Peyer's patch (tissue), 4 donors: Measurements from ENCODE around the gene ZBTB49. TPM values are rescaled to one million over a fixed set of nuclear protein-coding genes. Genes with fewer than 3 reads are reported as not detected.

Experiments used
- DNase-seq, 3 donors: peaks; one replicate each; pipeline ENCODE4 v3.0.0-alpha.2; 2017 to 2019
- H3K27ac ChIP-seq, 4 donors: fragments of 200-600 bp; sonication (generic); one replicate each; pipeline ENCODE4 v1.5.1; 2016 to 2019
- H3K27me3 ChIP-seq, 2 donors: fragments of 200-600 bp; sonication (generic); one replicate each; pipeline ENCODE4 v1.5.1; 2019
- H3K36me3 ChIP-seq, 3 donors: fragments of 200-600 bp; sonication (generic); one replicate each; pipeline ENCODE4 v1.5.1; 2016 to 2019
- H3K4me1 ChIP-seq, 4 donors: fragments of 200-600 bp; sonication (generic); one replicate each; pipeline ENCODE4 v1.5.1; 2016 to 2019
- H3K4me3 ChIP-seq, 4 donors: fragments of 200-600 bp; sonication (generic); 1 replicate in 3 of 4; 2 replicates in 1 of 4; pipeline ENCODE4 v1.5.1; 2016 to 2019; ENCODE audit warnings: mild to moderate bottlenecking in 1 of 4
- H3K9me3 ChIP-seq, 4 donors: fragments of 200-600 bp; sonication (generic); one replicate each; pipeline ENCODE4 v1.5.1; 2016 to 2019; ENCODE audit warnings: mild to moderate bottlenecking in 1 of 4
- CTCF ChIP-seq, 6 experiments: fragments of 450-650 bp in 4 of 6; fragments of 200-600 bp in 2 of 6; sonication (generic) in 1 of 6; IDR thresholded peaks; one replicate each; pipeline ENCODE4 v1.5.1; 2017 to 2019; ENCODE audit warnings: antibody characterized with exemption in 6 of 6, mild to moderate bottlenecking in 3 of 6, moderate library complexity in 1 of 6
- POLR2A ChIP-seq, 2 donors: fragments of 450-650 bp; IDR thresholded peaks; one replicate each; pipeline ENCODE4 v1.5.1; 2017; ENCODE audit warnings: antibody characterized with exemption in 2 of 2, mild to moderate bottlenecking in 2 of 2, moderate library complexity in 2 of 2
- total RNA-seq, 4 donors: library from RNA; depleted of rRNA; stranded (reverse); fragments of >200 nt; gene quantifications; one replicate each; pipeline ENCODE4 v1.1.0, GENCODE V29; 2016

ZBTB49 gene
- total RNA-seq, 4 donors from 2014 or later: 3.3 to 17.0 (median 11.7) TPM

DNA sequence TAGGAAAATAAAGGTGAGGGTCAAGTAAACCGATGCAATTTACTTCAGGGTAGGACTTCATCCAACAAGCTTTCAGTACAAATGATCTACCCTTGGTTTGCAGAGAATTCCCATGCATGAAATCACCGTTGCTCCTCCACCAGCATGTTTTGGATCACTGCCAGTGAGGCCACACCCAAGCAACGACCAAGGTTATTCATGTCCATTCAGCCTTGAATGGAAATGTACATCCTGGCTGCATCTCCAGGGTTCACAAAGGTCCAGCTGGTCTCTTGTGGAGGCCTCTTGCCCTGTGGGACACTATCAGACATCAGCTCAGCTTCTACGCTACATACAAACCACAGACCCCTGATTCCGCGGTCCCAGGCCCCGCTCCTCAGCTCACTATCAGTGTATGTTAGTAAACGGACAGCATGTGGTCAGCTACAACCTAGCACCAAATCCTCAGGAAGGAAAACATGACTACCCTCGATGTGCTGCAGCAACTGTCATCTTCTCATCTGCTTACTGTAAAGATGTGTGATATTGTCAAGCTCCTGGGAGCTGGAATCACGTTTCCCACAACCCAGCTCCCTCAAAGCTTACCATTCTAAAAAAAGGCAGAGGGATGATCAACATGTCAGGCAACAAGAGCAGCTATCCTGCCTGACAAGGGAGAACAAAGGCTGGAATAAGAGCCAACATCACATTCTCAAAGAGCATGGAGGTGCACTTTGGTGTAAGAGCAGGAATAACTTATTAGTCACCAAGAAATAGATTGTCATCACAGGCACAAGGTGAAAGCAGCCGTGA is 5.0 kb upstream of the ZBTB49 start:
- Histone ChIP-seq H3K27ac (no peak overlapping the region), H3K4me1 (peaks cover 0 to 12% (median 5%) of the 10 kb centered on the region in 4 donors), H3K27me3 (no peaks in the 10 kb centered on the region), H3K36me3 (peaks cover 0 to 29% (median 0%) of the 10 kb centered on the region in 3 donors), H3K4me3 (no peak overlapping the region), H3K9me3 (no peaks in the 10 kb centered on the region)
- peak; percentile 8 to 66 (median 62) for DNase-seq
- no peak for TF ChIP-seq POLR2A (IDR thresholded peaks at IDR 0.05)
- no peak for TF ChIP-seq CTCF (IDR thresholded peaks at IDR 0.05)

GRCh38 chr4:4288098-4288497 is 2.0 kb upstream of the ZBTB49 start:
- peaks cover 3 to 24% (median 9%) of the 10 kb centered on the region in 4 donors for H3K4me1 ChIP-seq
- no peak for TF ChIP-seq POLR2A (IDR thresholded peaks at IDR 0.05)
- TF ChIP-seq CTCF (IDR thresholded peaks at IDR 0.05): no peak
- DNase-seq: no peak
- H3K27ac ChIP-seq: no peak overlapping the region
- no peaks in the 10 kb centered on the region for H3K9me3 ChIP-seq
- H3K36me3 ChIP-seq: peaks cover 0 to 13% (median 0%) of the 10 kb centered on the region in 3 donors
- no peaks in the 10 kb centered on the region for H3K27me3 ChIP-seq
- H3K4me3 ChIP-seq: no peak overlapping the region

DNA sequence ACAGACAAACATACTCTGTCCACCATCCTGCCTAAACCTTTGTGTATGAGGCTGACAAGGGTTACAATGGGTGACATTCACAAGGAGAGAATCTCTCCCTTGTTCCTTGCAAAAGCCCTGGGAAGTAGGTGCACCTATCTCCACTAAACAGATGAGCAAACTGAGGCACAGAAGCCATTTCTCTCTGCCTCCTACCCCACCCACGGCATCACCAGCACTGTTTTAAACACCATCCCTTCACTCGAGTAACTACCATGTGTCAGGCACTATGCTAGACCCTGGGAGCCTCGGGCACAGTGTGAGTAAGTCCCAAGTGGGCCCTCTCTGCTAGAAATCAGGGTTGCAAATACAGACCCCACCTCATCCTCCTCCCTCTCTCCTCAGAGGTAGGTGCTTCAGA is 996 bp upstream of the ZBTB49 start:
- Histone ChIP-seq H3K36me3 (peaks cover 0 to 8% (median 0%) of the 10 kb centered on the region in 3 donors), H3K27ac (no peak overlapping the region), H3K4me3 (peak overlapping the region; percentile 70 to 93 (median 82)), H3K27me3 (no peaks in the 10 kb centered on the region), H3K9me3 (no peaks in the 10 kb centered on the region), H3K4me1 (peaks cover 3 to 24% (median 9%) of the 10 kb centered on the region in 4 donors)
- no peak for DNase-seq
- no peak for TF ChIP-seq CTCF (IDR thresholded peaks at IDR 0.05)
- TF ChIP-seq POLR2A (IDR thresholded peaks at IDR 0.05): no peak

DNA sequence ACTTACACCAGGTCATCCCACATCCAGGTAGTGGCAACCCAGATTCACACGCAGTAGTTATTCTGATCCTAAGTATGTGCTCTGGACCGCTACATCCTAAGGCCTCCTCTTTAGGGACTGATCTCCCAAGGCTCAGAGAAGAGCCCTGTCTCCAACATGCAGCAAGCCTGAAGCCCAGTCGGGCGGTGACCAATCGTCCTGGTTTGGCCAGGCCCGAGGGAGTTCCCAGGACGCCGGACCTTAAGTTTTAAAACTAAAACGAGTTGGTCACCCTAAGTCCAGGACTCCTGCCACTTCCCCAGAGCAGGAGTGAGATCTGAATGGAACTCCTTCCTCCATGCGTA is 482 bp upstream of the ZBTB49 start:
- Histone ChIP-seq H3K36me3 (peaks cover 0 to 4% (median 0%) of the 10 kb centered on the region in 3 donors), H3K9me3 (no peaks in the 10 kb centered on the region), H3K27ac (peak overlapping the region; percentile 73 to 81 (median 76)), H3K4me1 (peaks cover 3 to 24% (median 9%) of the 10 kb centered on the region in 4 donors), H3K27me3 (no peaks in the 10 kb centered on the region), H3K4me3 (peak overlapping the region; percentile 70 to 93 (median 82))
- TF ChIP-seq POLR2A (IDR thresholded peaks at IDR 0.05): no peak
- no peak for DNase-seq

- Histone ChIP-seq H3K9me3 (no peaks in the 10 kb centered on the region), H3K4me1 (peaks cover 3 to 24% (median 9%) of the 10 kb centered on the region in 4 donors), H3K36me3 (no peaks in the 10 kb centered on the region), H3K4me3 (no peak overlapping the region), H3K27me3 (no peaks in the 10 kb centered on the region), H3K27ac (no peak overlapping the region)
- TF ChIP-seq CTCF (IDR thresholded peaks at IDR 0.05) (no peak), POLR2A (IDR thresholded peaks at IDR 0.05) (no peak)
- no peak for DNase-seq
These were observed 3.2 kb downstream of the ZBTB49 start for GRCh38 chr4:4293279-4293678.

DNA sequence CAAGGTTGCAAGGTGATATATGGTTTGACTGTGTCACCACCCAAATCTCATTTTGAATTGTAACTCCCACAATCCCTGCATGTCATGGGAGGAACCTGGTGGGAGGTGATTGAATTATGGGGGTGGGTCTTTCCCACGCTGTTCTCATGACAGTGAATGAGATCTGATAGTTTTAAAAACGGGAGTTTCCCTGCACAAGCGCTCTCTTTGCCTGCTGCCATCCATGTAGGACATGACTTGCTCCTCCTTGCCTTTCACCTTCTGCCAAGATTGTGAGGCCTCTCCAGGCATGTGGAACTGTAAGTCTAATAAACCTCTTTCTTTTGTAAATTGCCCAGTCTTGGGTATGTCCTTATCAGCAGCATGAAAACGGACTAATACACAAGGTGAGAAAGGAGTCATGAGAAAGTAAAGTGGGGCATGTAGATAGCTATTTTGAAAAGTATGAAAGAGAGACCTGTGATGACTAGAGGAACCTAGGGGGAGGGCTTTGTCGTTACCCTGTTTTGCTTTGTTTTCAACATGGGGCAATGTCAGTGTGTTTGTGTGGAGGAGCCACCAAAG is 6.3 kb downstream of the ZBTB49 start:
- Histone ChIP-seq H3K27me3 (no peaks in the 10 kb centered on the region), H3K9me3 (no peaks in the 10 kb centered on the region), H3K4me3 (no peak overlapping the region), H3K27ac (no peak overlapping the region), H3K4me1 (peaks cover 0 to 5% (median under 1%) of the 10 kb centered on the region in 4 donors), H3K36me3 (no peaks in the 10 kb centered on the region)
- no peak for DNase-seq
- TF ChIP-seq CTCF (IDR thresholded peaks at IDR 0.05): no peak
- TF ChIP-seq POLR2A (IDR thresholded peaks at IDR 0.05): no peak
